GM12878 (cell line): ENCODE measurements around the gene PRKAR1A. TPM values are rescaled to one million over a fixed set of nuclear protein-coding genes. Genes with fewer than 3 reads are reported as not detected.

ENCODE experiments used
- ATAC-seq: fragments of 200-7000 bp; cut with Tn5 transposase; 3 replicates; pipeline ENCODE4 v1.9.1; 2020; ENCODE audit warnings: mild to moderate bottlenecking, moderate library complexity
- BruUV-seq: library from RNA; stranded (reverse); fragments of 400-500 nt; replicated peaks from 2 replicates; lab custom pipeline; 2021; lab: Mats Ljungman, UMichigan
- CTCF ChIA-PET: fragments of 300-600 bp; sonication (Branson Sonifier 250); formaldehyde crosslinking; extraction: SDS; loops from one replicate; lab custom pipeline; 2021; ENCODE audit warnings: inconsistent platforms; lab: Yijun Ruan, JAX
- POLR2A ChIA-PET: fragments of 350-600 bp; formaldehyde crosslinking; extraction: SDS; loops from one replicate; lab custom pipeline; 2021; ENCODE audit warnings: inconsistent platforms; lab: Charles Lee
- RAD21 ChIA-PET: fragments of 300-600 bp; sonication (Branson Sonifier 250); formaldehyde crosslinking; loops from one replicate; lab custom pipeline; 2023; ENCODE audit warnings: antibody characterized with exemption; ENCODE audit not compliant: unreplicated experiment; lab: Charles Lee
- SMC1A ChIA-PET: fragments of 300-600 bp; sonication (Branson Sonifier 250); formaldehyde crosslinking; loops from one replicate; lab custom pipeline; 2023; ENCODE audit not compliant: unreplicated experiment, uncharacterized antibody; lab: Charles Lee
- DNase-seq: peaks from one replicate; pipeline ENCODE4 v3.0.0-alpha.2; 2011; ENCODE audit warnings: low read depth, low spot score
- FAIRE-seq: peaks from 3 replicates; lab custom pipeline; 2011; peaks lifted over from hg19 to GRCh38; lab: Jason Lieb, UNC
- H2AFZ ChIP-seq: 2 replicates; pipeline ENCODE4 v1.6.0; 2011; ENCODE audit warnings: low read depth, low read length, control low read depth; ENCODE audit not compliant: control insufficient read depth
- H3K27ac ChIP-seq: 2 replicates; pipeline ENCODE4 v1.5.1; 2011; ENCODE audit warnings: control low read depth; ENCODE audit not compliant: control insufficient read depth, insufficient read depth
- H3K27me3 ChIP-seq, 2 experiments: replicated peaks in 1 of 2; 2 replicates each; pipeline versions ENCODE4 v1.6.0 to v1.6.1; 2011; ENCODE audit warnings: low read length in 1 of 2; ENCODE audit not compliant: control insufficient read depth in 2 of 2, insufficient read depth in 2 of 2
- H3K36me3 ChIP-seq, 2 experiments: 2 replicates each; pipeline ENCODE4 v1.5.1; 2011; ENCODE audit warnings: low read length in 1 of 2; ENCODE audit not compliant: control insufficient read depth in 2 of 2, insufficient read depth in 2 of 2
- H3K4me1 ChIP-seq: 2 replicates; pipeline ENCODE4 v1.6.1; 2011; ENCODE audit warnings: mild to moderate bottlenecking, low read length, moderate library complexity, mixed read lengths; ENCODE audit not compliant: control insufficient read depth, insufficient read depth
- H3K4me2 ChIP-seq: 2 replicates; pipeline ENCODE4 v1.6.0; 2011; ENCODE audit warnings: control low read depth; ENCODE audit not compliant: control insufficient read depth, insufficient read depth
- H3K4me3 ChIP-seq: fragments of 200-600 bp; sonication (generic); 2 replicates; pipeline ENCODE4 v1.5.1; 2016
- H3K79me2 ChIP-seq: 2 replicates; pipeline ENCODE4 v1.6.0; 2011; ENCODE audit warnings: low read length; ENCODE audit not compliant: control insufficient read depth, insufficient read depth
- H3K9ac ChIP-seq: 2 replicates; pipeline ENCODE4 v1.8.0; 2011; ENCODE audit warnings: low read length, control low read depth, mixed read lengths; ENCODE audit not compliant: control insufficient read depth, insufficient read depth
- H3K9me3 ChIP-seq: replicated peaks from 3 replicates; pipeline ENCODE4 v1.5.1; 2011; ENCODE audit warnings: mild to moderate bottlenecking, low read length; ENCODE audit not compliant: control insufficient read depth, insufficient read depth
- H4K20me1 ChIP-seq: 2 replicates; pipeline ENCODE4 v1.6.0; 2011; ENCODE audit not compliant: control insufficient read depth, insufficient read depth
- ASH2L ChIP-seq: fragments of 300-600, 200-600 bp; sonication (generic); IDR thresholded peaks from 2 replicates; pipeline ENCODE4 v1.6.1; 2017; ENCODE audit warnings: low read depth, mild to moderate bottlenecking, borderline replicate concordance
- CBX3 ChIP-seq: fragments of 200-600 bp; sonication (generic); IDR thresholded peaks from 2 replicates; pipeline ENCODE4 v1.6.1; 2016; ENCODE audit warnings: low read depth, borderline replicate concordance
- ELK1 ChIP-seq: IDR thresholded peaks from 2 replicates; pipeline ENCODE4 v1.6.1; 2012; ENCODE audit warnings: low read depth, low read length, improper control_type of control experiment
- IRF3 ChIP-seq: fragments of 450-650 bp; IDR thresholded peaks from 2 replicates; pipeline ENCODE4 v1.6.1; 2014; ENCODE audit warnings: mild to moderate bottlenecking
- MTA3 ChIP-seq: IDR thresholded peaks from 2 replicates; pipeline ENCODE4 v1.6.1; 2012; ENCODE audit warnings: low read length, inconsistent platforms, borderline replicate concordance
- NFYA ChIP-seq: IDR thresholded peaks from 2 replicates; pipeline ENCODE4 v1.6.1; 2011; ENCODE audit warnings: low read depth, mild to moderate bottlenecking, low read length, improper control_type of control experiment, borderline replicate concordance
- NFYB ChIP-seq: IDR thresholded peaks from 2 replicates; pipeline ENCODE4 v1.6.1; 2011; ENCODE audit warnings: low read depth, mild to moderate bottlenecking, low read length, improper control_type of control experiment, moderate library complexity; ENCODE audit not compliant: insufficient read depth
- TCF12 ChIP-seq: IDR thresholded peaks from 2 replicates; pipeline ENCODE4 v1.6.1; 2011; ENCODE audit warnings: low read depth, mild to moderate bottlenecking, low read length
- TCF3 ChIP-seq: IDR thresholded peaks from 2 replicates; pipeline ENCODE4 v1.6.1; 2012; ENCODE audit warnings: low read depth, mild to moderate bottlenecking, low read length, borderline replicate concordance; ENCODE audit not compliant: insufficient read depth
- ZNF274 ChIP-seq: IDR thresholded peaks from one replicate; pipeline ENCODE4 v1.8.0; 2011; ENCODE audit not compliant: insufficient read length, insufficient read depth
- WGBS: methylation state at CpG from one replicate; pipeline ENCODE4 v1.1.6; 2016; ENCODE audit warnings: low lambda C conversion rate; ENCODE audit not compliant: insufficient replicate concordance, insufficient coverage; ENCODE audit errors: missing lambda C conversion rate; 5-methylcytosine and 5-hydroxymethylcytosine counted together
- in situ Hi-C: fragments of 300-500 bp; cut with MboI; formaldehyde crosslinking; loops from 9 replicates; pipeline ENCODE4 v1.14.3; 2018; ENCODE audit warnings: mixed read lengths
- intact Hi-C: fragments of 100-400 bp; cut with micrococcal nuclease; formaldehyde crosslinking; loops from one replicate; pipeline ENCODE4 v1.14.2; 2022; ENCODE audit not compliant: unreplicated experiment
- polyA plus RNA-seq, 11 experiments: library from polyadenylated mRNA; depleted of rRNA in 4 of 11; unstranded in 6 of 11; stranded (reverse) in 5 of 11; fragments of >200 nt; fragmentation: Nextera tagmentation in 4 of 11; fragmentation: Illumina TruSeq in 1 of 11; extraction: Ambion mirVana in 4 of 11; extraction: Trizol in 1 of 11; gene quantifications; 1 replicate in 1 of 11; 2 replicates in 10 of 11; pipeline versions ENCODE4 v1.2.1 to v1.2.3, GENCODE V29; 2011 to 2016; ENCODE audit warnings: inconsistent platforms in 2 of 11, missing spikeins in 2 of 11, low read depth in 1 of 11
- total RNA-seq, 4 experiments: library from RNA; depleted of rRNA in 3 of 4; stranded (reverse); fragments of >200 nt in 3 of 4; fragmentation: Illumina TruSeq in 1 of 4; extraction: Trizol in 1 of 4; gene quantifications; 2 replicates each; pipeline versions ENCODE4 v1.2.1 to v1.2.3, GENCODE V29; 2013 to 2021
- TF ChIP-seq, protein P1 (sequence below): fragments of 450-650 bp; conservative IDR thresholded peaks from 2 replicates; pipeline ENCODE4 v1.6.1; 2017; ENCODE audit warnings: mild to moderate bottlenecking, moderate library complexity

PRKAR1A gene
- total and polyA plus RNA-seq, 10 of the 15 experiments (the other 5 are each of a cell fraction or from before 2014, with no cell fraction given) = 29.1 to 200 (median 125) TPM

DNA sequence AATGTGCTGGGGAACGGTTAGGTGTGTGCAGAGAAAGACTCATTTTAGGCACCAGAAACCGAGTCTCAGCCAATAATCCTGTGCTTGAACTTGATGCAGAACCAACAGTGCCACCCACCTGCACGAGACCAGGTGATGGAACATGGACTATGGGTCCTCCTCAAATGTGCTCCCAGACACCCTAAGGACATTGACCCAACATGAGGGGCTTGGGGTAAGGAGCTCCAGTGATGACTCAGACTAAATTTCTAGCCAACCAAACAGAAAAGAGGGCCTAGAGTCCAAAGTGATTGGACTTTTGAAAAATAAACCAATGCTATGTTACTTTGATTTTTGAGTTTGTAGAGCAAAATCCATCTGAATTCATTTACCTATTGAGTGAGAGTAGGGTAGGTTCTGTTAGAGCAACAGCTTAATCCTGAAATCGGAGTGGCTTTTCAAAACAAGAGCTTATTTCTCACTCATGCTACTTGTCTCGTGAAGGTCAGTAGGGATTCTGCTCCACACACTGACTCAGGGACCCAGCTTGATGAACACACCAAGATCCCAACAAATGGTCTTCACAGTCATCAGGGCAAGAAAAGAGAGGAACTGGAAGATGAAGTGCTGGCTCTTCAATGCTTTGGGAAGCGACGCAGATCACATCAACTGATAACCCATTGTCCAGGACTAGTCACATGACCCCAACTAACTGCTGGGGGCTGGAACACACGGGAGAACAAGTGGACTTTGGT lies 67.1 kb downstream of the PRKAR1A start:
- WGBS = 45% methylated on average over 8 of the region's 8 CpGs
- Histone ChIP-seq H2AFZ (no peak overlapping the region), H4K20me1 (no peaks in the 10 kb centered on the region), H3K27ac (no peak overlapping the region), H3K4me3 (no peak overlapping the region), H3K4me2 (no peak overlapping the region), H3K79me2 (no peaks in the 10 kb centered on the region), H3K27me3 (no peaks in the 10 kb centered on the region), H3K9me3 (no peaks in the 10 kb centered on the region), H3K4me1 (no peaks in the 10 kb centered on the region), H3K9ac (no peak overlapping the region), H3K36me3 (no peaks in the 10 kb centered on the region)
- ChIA-PET RAD21 (interaction anchor here (0.6 kb wide), 1 partner anchor 1580 kb away, joined by 4 read pairs; no protein-coding TSS in a partner anchor), POLR2A (no interaction called here), CTCF (no interaction called here), SMC1A (interaction anchor here (0.8 to 1.4 kb wide), 2 partner anchors 13 kb away, joined by 3 to 4 read pairs; no protein-coding TSS in a partner anchor)
- DNase-seq = no peak
- no peak for ATAC-seq
- in situ Hi-C loops (no loop called here), intact Hi-C loops (no loop called here)
- no TSS peak for BruUV-seq
- no peak for TF ChIP-seq CBX3
- TF ChIP-seq NFYA = no peak
- TF ChIP-seq ZNF274 = no peak
- FAIRE-seq = no peak

DNA sequence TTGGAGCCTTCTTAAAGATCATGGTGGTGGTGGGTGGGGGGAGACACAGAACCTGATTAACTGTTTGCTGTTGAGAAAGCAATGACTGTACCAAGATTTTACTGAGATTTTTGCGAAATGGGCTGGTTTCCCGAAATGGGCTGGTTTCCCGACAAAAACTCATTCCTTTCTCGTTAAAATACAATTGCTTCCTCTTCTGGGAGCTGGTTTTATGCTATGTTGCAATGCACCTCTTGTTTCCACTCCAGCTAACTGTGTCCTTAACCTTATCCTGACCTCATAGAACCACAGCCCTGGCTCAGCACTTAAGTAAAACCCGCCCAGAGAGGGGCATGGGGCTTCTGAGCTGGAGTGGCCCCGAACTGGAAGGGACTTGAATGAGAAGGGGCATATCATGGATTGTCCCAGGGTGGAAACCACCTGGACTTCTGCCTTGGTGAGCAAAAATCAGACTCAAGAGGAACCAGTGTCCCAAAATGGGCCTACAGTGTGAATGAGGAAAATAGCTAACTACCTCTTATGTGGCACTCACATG lies 68.1 kb downstream of the PRKAR1A start:
- no peak for FAIRE-seq

More for the DNA sequence above, 68.1 kb downstream of the PRKAR1A start:
- Histone ChIP-seq H3K4me3 (no peak overlapping the region), H3K4me1 (no peaks in the 10 kb centered on the region), H3K4me2 (no peak overlapping the region), H4K20me1 (no peaks in the 10 kb centered on the region), H3K27ac (no peak overlapping the region), H2AFZ (no peak overlapping the region), H3K9me3 (no peaks in the 10 kb centered on the region), H3K27me3 (no peaks in the 10 kb centered on the region), H3K9ac (no peak overlapping the region), H3K79me2 (no peaks in the 10 kb centered on the region), H3K36me3 (no peaks in the 10 kb centered on the region)
- BruUV-seq = no TSS peak
- TF ChIP-seq TCF12 (no peak), ZNF274 (no peak), ASH2L (no peak), NFYB (no peak), MTA3 (no peak), TCF3 (no peak), IRF3 (no peak), ELK1 (no peak)
- TF ChIP-seq, protein P1, sequence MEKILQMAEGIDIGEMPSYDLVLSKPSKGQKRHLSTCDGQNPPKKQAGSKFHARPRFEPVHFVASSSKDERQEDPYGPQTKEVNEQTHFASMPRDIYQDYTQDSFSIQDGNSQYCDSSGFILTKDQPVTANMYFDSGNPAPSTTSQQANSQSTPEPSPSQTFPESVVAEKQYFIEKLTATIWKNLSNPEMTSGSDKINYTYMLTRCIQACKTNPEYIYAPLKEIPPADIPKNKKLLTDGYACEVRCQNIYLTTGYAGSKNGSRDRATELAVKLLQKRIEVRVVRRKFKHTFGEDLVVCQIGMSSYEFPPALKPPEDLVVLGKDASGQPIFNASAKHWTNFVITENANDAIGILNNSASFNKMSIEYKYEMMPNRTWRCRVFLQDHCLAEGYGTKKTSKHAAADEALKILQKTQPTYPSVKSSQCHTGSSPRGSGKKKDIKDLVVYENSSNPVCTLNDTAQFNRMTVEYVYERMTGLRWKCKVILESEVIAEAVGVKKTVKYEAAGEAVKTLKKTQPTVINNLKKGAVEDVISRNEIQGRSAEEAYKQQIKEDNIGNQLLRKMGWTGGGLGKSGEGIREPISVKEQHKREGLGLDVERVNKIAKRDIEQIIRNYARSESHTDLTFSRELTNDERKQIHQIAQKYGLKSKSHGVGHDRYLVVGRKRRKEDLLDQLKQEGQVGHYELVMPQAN = no peak
- DNase-seq (no peak), ATAC-seq (no peak)
- in situ Hi-C loops (no loop called here), intact Hi-C loops (no loop called here)
- ChIA-PET POLR2A (no interaction called here), CTCF (interaction anchor here (0.7 kb wide), 1 partner anchor 214 kb away, joined by 3 read pairs; no protein-coding TSS in a partner anchor), SMC1A (no interaction called here), RAD21 (no interaction called here)
- 61% methylated on average over 6 of the region's 6 CpGs for WGBS
